Stomach (tissue), 4 donors: ENCODE data around the gene MLKL.

Experiments
- CTCF ChIP-seq, 7 experiments: fragments of 450-650 bp in 4 of 7; fragments of 200-600 bp in 3 of 7; sonication (generic) in 3 of 7; IDR thresholded peaks; one replicate each; pipeline ENCODE4 v1.5.1; 2016 to 2019; ENCODE audit warnings: antibody characterized with exemption in 7 of 7, control low read depth in 2 of 7, mild to moderate bottlenecking in 1 of 7
- POLR2AphosphoS5 ChIP-seq, 3 donors: sonication (generic); formaldehyde crosslinking; IDR thresholded peaks; one replicate each; pipeline ENCODE4 v1.6.1; 2016; ENCODE audit warnings: antibody characterized with exemption in 3 of 3

GRCh38 chr16:74661064-74661463, 39.6 kb downstream of the MLKL start:
- TF ChIP-seq POLR2AphosphoS5 (IDR thresholded peaks at IDR 0.05) (no peak), CTCF (IDR thresholded peaks at IDR 0.05) (no peak)
